T-cell (primary cell): ENCODE data around the gene EYA3. TPM values are rescaled to one million over a fixed set of nuclear protein-coding genes. Genes with fewer than 3 reads are reported as not detected.

ENCODE experiments used
- ATAC-seq, 4 experiments: fragments of 200-7000 bp in 3 of 4; fragments of 150-1000 bp in 1 of 4; cut with Tn5 transposase; replicated peaks in 1 of 4; 1 replicate in 3 of 4; 2 replicates in 1 of 4; pipeline ENCODE4 v1.10.0; 2021; ENCODE audit warnings: moderate library complexity in 3 of 4, mild to moderate bottlenecking in 2 of 4, moderate number of reproducible peaks in 1 of 4
- CTCF ChIA-PET, 2 donors: fragments of 300-600 bp; sonication (Branson Sonifier 250); formaldehyde crosslinking; loops; one replicate each; lab custom pipeline; 2022; ENCODE audit warnings: antibody characterized with exemption in 2 of 2; lab: Charles Lee
- POLR2A ChIA-PET, 2 donors: fragments of 300-600 bp; sonication (Branson Sonifier 250); formaldehyde crosslinking; loops; one replicate each; lab custom pipeline; 2022; ENCODE audit warnings: antibody characterized with exemption in 2 of 2; lab: Charles Lee
- DNase-seq, 35 experiments: peaks; one replicate each; pipeline versions ENCODE4 v3.0.0 to v3.0.0-alpha.2; 2013 to 2023
- H3K27ac ChIP-seq: one replicate; pipeline ENCODE4 v1.5.1; 2013; ENCODE audit warnings: low read length
- H3K27me3 ChIP-seq, 2 experiments: replicated peaks in 1 of 2; 1 replicate in 1 of 2; 2 replicates in 1 of 2; pipeline versions ENCODE4 v1.6.1 to v1.7.0; 2013; ENCODE audit warnings: low read length in 1 of 2, mixed read lengths in 1 of 2; ENCODE audit not compliant: control insufficient read depth in 2 of 2, insufficient read depth in 2 of 2; ENCODE audit errors: extremely low read depth in 1 of 2
- H3K36me3 ChIP-seq, 2 donors: 1 replicate in 1 of 2; 2 replicates in 1 of 2; pipeline versions ENCODE4 v1.6.1 to v1.7.0; 2013; ENCODE audit warnings: low read length in 1 of 2; ENCODE audit not compliant: control insufficient read depth in 2 of 2, insufficient read depth in 1 of 2; ENCODE audit errors: extremely low read depth in 1 of 2
- H3K4me1 ChIP-seq, 2 experiments: 1 replicate in 1 of 2; 2 replicates in 1 of 2; pipeline versions ENCODE4 v1.6.1 to v1.7.0; 2013; ENCODE audit warnings: low read length in 2 of 2, mixed read lengths in 1 of 2; ENCODE audit not compliant: insufficient read depth in 2 of 2, control insufficient read depth in 1 of 2; ENCODE audit errors: extremely low read depth in 1 of 2
- H3K4me3 ChIP-seq, 2 donors: 1 replicate in 1 of 2; 2 replicates in 1 of 2; pipeline versions ENCODE4 v1.5.1 to v1.7.0; 2013; ENCODE audit warnings: mild to moderate bottlenecking in 2 of 2, low read length in 1 of 2, moderate library complexity in 1 of 2; ENCODE audit not compliant: control insufficient read depth in 1 of 2; ENCODE audit errors: extremely low read depth in 1 of 2
- H3K9me3 ChIP-seq: 2 replicates; pipeline ENCODE4 v1.7.0; 2013
- H3K27ac Mint-ChIP-seq, 2 donors: one replicate each; pipeline ENCODE4 v1.8.0; 2020 to 2021; ENCODE audit warnings: mild to moderate bottlenecking in 2 of 2, mixed read lengths in 2 of 2
- H3K27me3 Mint-ChIP-seq, 2 donors: one replicate each; pipeline ENCODE4 v1.8.0; 2021 to 2022; ENCODE audit warnings: mixed read lengths in 2 of 2
- H3K36me3 Mint-ChIP-seq: one replicate; pipeline ENCODE4 v1.8.0; 2021; ENCODE audit warnings: mixed read lengths
- H3K4me1 Mint-ChIP-seq, 3 donors: one replicate each; pipeline ENCODE4 v1.8.0; 2020 to 2022; ENCODE audit warnings: mixed read lengths in 3 of 3, mild to moderate bottlenecking in 1 of 3
- H3K4me3 Mint-ChIP-seq, 3 donors: one replicate each; pipeline ENCODE4 v1.8.0; 2020 to 2022; ENCODE audit warnings: mild to moderate bottlenecking in 3 of 3, mixed read lengths in 3 of 3, moderate library complexity in 3 of 3
- H3K9me3 Mint-ChIP-seq, 3 donors: one replicate each; pipeline ENCODE4 v1.8.0; 2020 to 2022; ENCODE audit warnings: mixed read lengths in 3 of 3
- WGBS: methylation state at CpG from one replicate; pipeline ENCODE4 v1.1.5; 2013; ENCODE audit warnings: missing lambda C conversion rate; ENCODE audit not compliant: insufficient coverage; 5-methylcytosine and 5-hydroxymethylcytosine counted together
- total RNA-seq, 35 experiments: library from RNA in 6 of 35; stranded (reverse) in 6 of 35; fragments of 120-200 nt in 1 of 35; gene quantifications; one replicate each; pipeline versions ENCODE4 v1.2.1 to v1.2.4 and lab custom pipeline; 2013 to 2026

The EYA3 gene
- total RNA-seq, 5 donors from 2014 or later (not counting 1 experiment from before 2014, with no cell fraction given), result 15.0 to 20.2 (median 16.7) TPM

- Histone ChIP-seq H3K27ac (no peak overlapping the region), H3K4me3 (no peak overlapping the region), H3K36me3 (no peaks in the 10 kb centered on the region), H3K9me3 (no peaks in the 10 kb centered on the region), H3K4me1 (no peaks in the 10 kb centered on the region), H3K27me3 (no peaks in the 10 kb centered on the region)
- Mint-ChIP-seq H3K27ac (no peak overlapping the region), H3K4me1 (peaks cover 0 to 5% (median 0%) of the 10 kb centered on the region in 3 donors), H3K4me3 (no peak overlapping the region), H3K9me3 (no peaks in the 10 kb centered on the region), H3K36me3 (no peaks in the 10 kb centered on the region), H3K27me3 (peaks cover 3% of the 10 kb centered on the region in 2 donors)
- DNase-seq (no peak), ATAC-seq (no peak)
- ChIA-PET POLR2A (no interaction called here), CTCF (interaction anchor here in 1 of 2 donors (0.7 kb wide), 1 partner anchor 316 kb away, joined by 3 read pairs; no protein-coding TSS in a partner anchor)
- no CpG with 5 or more reads among the region's 2 CpGs for WGBS
Measured at GRCh38 chr1:28134651-28135207, 46.3 kb upstream of the EYA3 start.

DNA sequence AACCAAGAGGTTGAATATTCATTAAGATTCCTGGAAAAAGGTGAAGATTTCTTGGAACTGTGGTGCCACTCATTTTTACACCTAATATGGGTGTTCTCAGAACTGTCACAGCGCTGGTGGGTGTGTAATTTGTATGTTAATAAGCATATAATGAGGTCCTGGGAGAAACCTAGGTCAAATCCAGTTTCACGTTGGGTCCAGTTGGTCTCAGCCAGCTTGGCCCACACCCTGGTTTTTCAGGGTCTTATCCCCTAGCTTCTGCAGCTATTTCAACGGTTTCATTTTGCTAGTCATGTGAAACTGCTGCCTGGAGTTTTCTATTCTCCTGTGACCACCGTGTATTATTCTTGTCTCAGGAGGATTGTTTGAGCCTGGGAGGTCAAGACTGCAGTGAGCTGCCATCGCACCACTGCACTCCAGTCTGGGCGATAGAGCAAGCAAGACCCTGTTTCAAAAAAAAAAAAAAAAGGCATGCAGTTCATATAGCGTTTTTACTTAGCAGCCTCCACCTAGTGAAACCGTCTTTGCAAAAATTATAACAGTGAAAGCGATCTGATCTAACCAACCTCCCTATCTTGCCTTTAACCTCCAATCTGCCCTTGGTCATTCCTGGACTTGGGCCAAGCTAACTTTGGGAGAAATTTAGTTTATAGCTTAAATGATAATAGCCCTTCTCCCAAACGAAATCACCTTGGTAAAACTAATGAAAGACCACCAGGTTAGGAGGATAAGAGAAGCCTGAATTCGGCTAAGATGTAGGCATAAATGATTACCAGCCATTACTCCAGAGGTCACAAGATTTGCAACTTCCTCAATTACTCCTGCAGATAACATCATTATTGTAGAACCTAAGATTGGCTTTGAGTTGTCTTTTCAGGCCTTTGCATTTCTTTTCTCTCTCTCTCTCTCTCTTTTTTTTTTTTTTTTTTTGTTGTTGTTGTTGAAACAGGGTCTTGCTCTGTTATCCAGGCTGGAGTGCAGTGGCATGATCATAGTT, 44.1 kb upstream of the EYA3 start:
- 77% methylated on average over 3 of the region's 11 CpGs for WGBS
- Mint-ChIP-seq H3K36me3 (no peaks in the 10 kb centered on the region), H3K4me1 (peaks cover 0 to 3% (median 0%) of the 10 kb centered on the region in 3 donors), H3K27ac (no peak overlapping the region), H3K9me3 (no peaks in the 10 kb centered on the region), H3K4me3 (no peak overlapping the region), H3K27me3 (peaks cover 0 to 6% of the 10 kb centered on the region in 2 donors)
- ATAC-seq (no peak), DNase-seq (no peak)
- POLR2A ChIA-PET, result no interaction called here
- H3K27ac ChIP-seq, result no peak overlapping the region
- no peaks in the 10 kb centered on the region for H3K9me3 ChIP-seq
- H3K4me1 ChIP-seq, result no peaks in the 10 kb centered on the region
- H3K36me3 ChIP-seq, result no peaks in the 10 kb centered on the region
- CTCF ChIA-PET, result no interaction called here
- peaks cover 0 to 2% of the 10 kb centered on the region in 2 experiments for H3K27me3 ChIP-seq
- H3K4me3 ChIP-seq, result no peak overlapping the region

DNA sequence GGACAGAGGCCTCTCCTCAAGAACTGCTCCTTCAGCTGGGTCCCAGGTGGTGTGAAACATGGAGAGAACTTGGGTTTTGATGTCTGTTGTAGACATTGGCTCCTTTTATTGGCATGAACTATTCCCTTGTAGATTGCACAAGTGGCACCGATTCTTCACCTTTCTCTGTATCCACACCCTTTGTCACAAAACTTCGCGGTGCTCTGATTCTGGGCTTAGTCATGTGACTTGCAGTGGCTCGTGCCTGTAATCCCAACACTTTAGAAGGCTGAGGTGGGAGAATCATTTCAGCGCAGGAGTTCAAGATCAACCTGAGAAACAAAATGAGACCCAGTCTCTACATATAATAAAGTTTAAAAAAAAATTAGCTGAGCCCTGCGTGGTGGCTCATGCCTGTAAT, 42.5 kb upstream of the EYA3 start:
- peaks cover 0 to 2% of the 10 kb centered on the region in 2 experiments for H3K27me3 ChIP-seq
- no peaks in the 10 kb centered on the region for H3K36me3 ChIP-seq
- no peak overlapping the region for H3K27ac ChIP-seq
- no peaks in the 10 kb centered on the region for H3K9me3 ChIP-seq
- Mint-ChIP-seq H3K9me3 (no peaks in the 10 kb centered on the region), H3K27ac (no peak overlapping the region), H3K4me1 (peaks cover 0 to 3% (median 0%) of the 10 kb centered on the region in 3 donors), H3K36me3 (no peaks in the 10 kb centered on the region), H3K27me3 (peaks cover 6 to 15% of the 10 kb centered on the region in 2 donors), H3K4me3 (no peak overlapping the region)
- POLR2A ChIA-PET, result no interaction called here
- no CpG with 5 or more reads among the region's 6 CpGs for WGBS
- no peaks in the 10 kb centered on the region for H3K4me1 ChIP-seq
- DNase-seq (no peak), ATAC-seq (no peak)
- CTCF ChIA-PET, result no interaction called here
- H3K4me3 ChIP-seq, result no peak overlapping the region

- Histone ChIP-seq H3K36me3 (no peaks in the 10 kb centered on the region), H3K9me3 (no peaks in the 10 kb centered on the region), H3K27ac (no peak overlapping the region), H3K27me3 (peaks cover 0 to 4% of the 10 kb centered on the region in 2 experiments), H3K4me1 (no peaks in the 10 kb centered on the region), H3K4me3 (no peak overlapping the region)
- no peak overlapping the region for H3K27ac Mint-ChIP-seq
- DNase-seq, result no peak
- peaks cover 6 to 18% of the 10 kb centered on the region in 2 donors for H3K27me3 Mint-ChIP-seq
- WGBS, result 80% methylated on average over 1 of the region's 1 CpG
- no peaks in the 10 kb centered on the region for H3K9me3 Mint-ChIP-seq
- POLR2A ChIA-PET, result no interaction called here
- no peak overlapping the region for H3K4me3 Mint-ChIP-seq
- no peaks in the 10 kb centered on the region for H3K4me1 Mint-ChIP-seq
- H3K36me3 Mint-ChIP-seq, result no peaks in the 10 kb centered on the region
- CTCF ChIA-PET, result no interaction called here
- ATAC-seq, result no peak
Measured at GRCh38 chr1:28129150-28129549, 40.7 kb upstream of the EYA3 start.

DNA sequence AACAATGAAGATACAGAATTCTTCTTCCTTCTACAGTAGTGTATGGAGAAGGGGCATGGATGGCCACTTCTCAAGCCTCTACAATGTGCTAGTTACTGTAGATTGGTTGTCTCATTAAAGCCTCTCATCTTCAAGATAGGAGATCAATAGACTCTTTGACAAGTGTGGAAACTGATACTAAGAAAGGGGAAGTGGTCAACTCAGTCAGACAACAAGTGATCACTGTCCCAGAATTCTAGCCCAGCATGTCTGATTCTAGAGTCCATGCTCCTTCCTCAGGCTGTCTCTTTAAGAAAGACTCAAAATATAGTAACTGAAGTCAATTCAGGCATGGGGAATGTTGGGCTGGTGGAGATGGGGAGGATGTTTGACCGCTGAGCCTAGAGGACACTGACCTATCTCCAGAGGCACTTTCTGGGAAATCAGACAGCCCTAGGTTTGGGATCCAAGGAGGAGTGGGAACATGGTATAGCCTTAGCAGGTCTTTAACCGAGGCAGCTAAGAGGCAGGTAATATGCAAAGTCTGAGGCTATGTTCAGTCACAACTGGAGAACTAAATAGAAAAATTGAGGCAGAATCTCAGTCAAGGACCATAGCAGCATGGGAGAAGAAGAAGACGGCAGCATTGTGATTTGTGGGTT, 39.3 kb upstream of the EYA3 start:
- POLR2A ChIA-PET, result no interaction called here

GRCh38 chr1:28126783-28127490, 38.5 kb upstream of the EYA3 start:
- Histone ChIP-seq H3K4me3 (no peak overlapping the region), H3K4me1 (no peaks in the 10 kb centered on the region), H3K9me3 (no peaks in the 10 kb centered on the region), H3K36me3 (no peaks in the 10 kb centered on the region), H3K27ac (no peak overlapping the region), H3K27me3 (peaks cover 0 to 4% of the 10 kb centered on the region in 2 experiments)
- Mint-ChIP-seq H3K36me3 (no peaks in the 10 kb centered on the region), H3K4me3 (no peak overlapping the region), H3K4me1 (no peaks in the 10 kb centered on the region), H3K9me3 (no peaks in the 10 kb centered on the region), H3K27ac (no peak overlapping the region), H3K27me3 (peaks cover 6 to 18% of the 10 kb centered on the region in 2 donors)
- ChIA-PET POLR2A (interaction anchor here (0.5 to 0.6 kb wide), 2 partner anchors 21 to 24 kb away, joined by 3 to 8 read pairs; no protein-coding TSS in a partner anchor), CTCF (no interaction called here)
- ATAC-seq, result no peak
- no peak for DNase-seq
- no CpG with 5 or more reads among the region's 5 CpGs for WGBS

More for the DNA sequence above, 39.3 kb upstream of the EYA3 start:
- Mint-ChIP-seq H3K9me3 (no peaks in the 10 kb centered on the region), H3K36me3 (no peaks in the 10 kb centered on the region), H3K4me1 (no peaks in the 10 kb centered on the region), H3K4me3 (no peak overlapping the region), H3K27me3 (peaks cover 6 to 18% of the 10 kb centered on the region in 2 donors), H3K27ac (no peak overlapping the region)
- H3K36me3 ChIP-seq, result no peaks in the 10 kb centered on the region
- 57% methylated on average over 1 of the region's 3 CpGs for whole genome bisulfite sequencing
- peaks cover 0 to 4% of the 10 kb centered on the region in 2 experiments for H3K27me3 ChIP-seq
- no peak overlapping the region for H3K4me3 ChIP-seq
- no peaks in the 10 kb centered on the region for H3K9me3 ChIP-seq
- DNase-seq (no peak), ATAC-seq (no peak)
- CTCF ChIA-PET, result no interaction called here
- H3K27ac ChIP-seq, result no peak overlapping the region
- H3K4me1 ChIP-seq, result no peaks in the 10 kb centered on the region
